Measurements from ENCODE around the gene SYS1.

Gene SYS1

GRCh38 chr20:45340951-45341350, 22.0 kb upstream of the SYS1 start:
- no peaks in the 10 kb centered on the region; the same call in 1 of the 2 replicates for H3K27me3 ChIP-seq (replicated peaks; ENCODE audit: control insufficient read depth, insufficient read depth, low read length)
- no peak for TF ChIP-seq CTCF (IDR thresholded peaks at IDR 0.05; ENCODE audit: insufficient read depth, low read length, poor library complexity, severe bottlenecking)
- DNase-seq (ENCODE audit: extremely low read depth, insufficient read length): no peak
- H3K4me3 ChIP-seq (replicated peaks; ENCODE audit: low read depth, low read length): no peak overlapping the region
- no peaks in the 10 kb centered on the region for H3K36me3 ChIP-seq (ENCODE audit: control insufficient read depth, insufficient read depth, low read length)

- Histone ChIP-seq H3K36me3 (ENCODE audit: control insufficient read depth, insufficient read depth, low read length) (no peaks in the 10 kb centered on the region), H3K4me3 (replicated peaks; ENCODE audit: low read depth, low read length) (no peak overlapping the region), H3K27me3 (replicated peaks; ENCODE audit: control insufficient read depth, insufficient read depth, low read length) (no peaks in the 10 kb centered on the region; the same call in 1 of the 2 replicates)
- no peak for DNase-seq (ENCODE audit: extremely low read depth, insufficient read length)
- TF ChIP-seq CTCF (IDR thresholded peaks at IDR 0.05; ENCODE audit: insufficient read depth, low read length, poor library complexity, severe bottlenecking): no peak
Observed at GRCh38 chr20:45341579-45341938, 21.4 kb upstream of the SYS1 start.

- no peaks in the 10 kb centered on the region for H3K36me3 ChIP-seq (ENCODE audit: control insufficient read depth, insufficient read depth, low read length)
- no peak for TF ChIP-seq CTCF (IDR thresholded peaks at IDR 0.05; ENCODE audit: insufficient read depth, low read length, poor library complexity, severe bottlenecking)
- DNase-seq (ENCODE audit: extremely low read depth, insufficient read length): no peak
- H3K27me3 ChIP-seq (replicated peaks; ENCODE audit: control insufficient read depth, insufficient read depth, low read length): no peaks in the 10 kb centered on the region; the same call in 1 of the 2 replicates
- no peak overlapping the region for H3K4me3 ChIP-seq (replicated peaks; ENCODE audit: low read depth, low read length)
Observed at GRCh38 chr20:45341939-45342854, 20.8 kb upstream of the SYS1 start.

- no peak overlapping the region for H3K4me3 ChIP-seq (replicated peaks; ENCODE audit: low read depth, low read length)
- H3K36me3 ChIP-seq (ENCODE audit: control insufficient read depth, insufficient read depth, low read length): no peaks in the 10 kb centered on the region
- no peak for DNase-seq (ENCODE audit: extremely low read depth, insufficient read length)
- H3K27me3 ChIP-seq (replicated peaks; ENCODE audit: control insufficient read depth, insufficient read depth, low read length): no peaks in the 10 kb centered on the region; the same call in 1 of the 2 replicates
- no peak for TF ChIP-seq CTCF (IDR thresholded peaks at IDR 0.05; ENCODE audit: insufficient read depth, low read length, poor library complexity, severe bottlenecking)
Observed at GRCh38 chr20:45342855-45343531, 20.0 kb upstream of the SYS1 start.

- no peak overlapping the region for H3K4me3 ChIP-seq (replicated peaks; ENCODE audit: low read depth, low read length)
- H3K27me3 ChIP-seq (replicated peaks; ENCODE audit: control insufficient read depth, insufficient read depth, low read length): no peaks in the 10 kb centered on the region; the same call in 1 of the 2 replicates
- DNase-seq (ENCODE audit: extremely low read depth, insufficient read length): no peak
- H3K36me3 ChIP-seq (ENCODE audit: control insufficient read depth, insufficient read depth, low read length): no peaks in the 10 kb centered on the region
- TF ChIP-seq CTCF (IDR thresholded peaks at IDR 0.05; ENCODE audit: insufficient read depth, low read length, poor library complexity, severe bottlenecking): no peak
Observed at GRCh38 chr20:45343532-45344167, 19.3 kb upstream of the SYS1 start.
